ENCODE results near the gene GET4.

DNA sequence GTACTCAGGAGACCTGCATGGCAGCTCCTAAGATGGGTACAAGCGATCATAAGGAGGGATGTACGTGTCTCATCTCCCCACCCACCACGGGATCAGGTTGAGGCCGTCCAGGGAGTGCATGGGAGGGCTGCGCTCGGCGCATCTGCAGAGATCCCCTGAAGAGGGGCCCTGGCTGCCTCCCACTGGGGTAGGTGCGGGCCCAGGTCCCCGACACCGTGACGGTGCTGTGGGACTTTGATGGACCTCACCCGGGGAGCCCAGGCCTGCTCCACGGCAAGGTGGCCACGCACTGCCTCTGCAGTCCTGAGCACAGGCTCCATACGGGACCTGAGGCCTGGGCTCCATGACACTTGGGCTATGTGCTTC is 12.7 kb downstream of the GET4 start:
- TF ChIP-seq, protein P1, sequence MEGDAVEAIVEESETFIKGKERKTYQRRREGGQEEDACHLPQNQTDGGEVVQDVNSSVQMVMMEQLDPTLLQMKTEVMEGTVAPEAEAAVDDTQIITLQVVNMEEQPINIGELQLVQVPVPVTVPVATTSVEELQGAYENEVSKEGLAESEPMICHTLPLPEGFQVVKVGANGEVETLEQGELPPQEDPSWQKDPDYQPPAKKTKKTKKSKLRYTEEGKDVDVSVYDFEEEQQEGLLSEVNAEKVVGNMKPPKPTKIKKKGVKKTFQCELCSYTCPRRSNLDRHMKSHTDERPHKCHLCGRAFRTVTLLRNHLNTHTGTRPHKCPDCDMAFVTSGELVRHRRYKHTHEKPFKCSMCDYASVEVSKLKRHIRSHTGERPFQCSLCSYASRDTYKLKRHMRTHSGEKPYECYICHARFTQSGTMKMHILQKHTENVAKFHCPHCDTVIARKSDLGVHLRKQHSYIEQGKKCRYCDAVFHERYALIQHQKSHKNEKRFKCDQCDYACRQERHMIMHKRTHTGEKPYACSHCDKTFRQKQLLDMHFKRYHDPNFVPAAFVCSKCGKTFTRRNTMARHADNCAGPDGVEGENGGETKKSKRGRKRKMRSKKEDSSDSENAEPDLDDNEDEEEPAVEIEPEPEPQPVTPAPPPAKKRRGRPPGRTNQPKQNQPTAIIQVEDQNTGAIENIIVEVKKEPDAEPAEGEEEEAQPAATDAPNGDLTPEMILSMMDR (conservative IDR thresholded peaks at IDR 0.05 in 1 of 2, IDR thresholded peaks at IDR 0.05 in 1 of 2; ENCODE audit: extremely low read depth in 1 of 2, insufficient read depth in 1 of 2, low read depth in 1 of 2, low read length in 2 of 2), result no peak
- no peak for TF ChIP-seq EZH2 (IDR thresholded peaks at IDR 0.05; ENCODE audit: borderline replicate concordance, low read length)
